Kasumi-1 (cell line): ENCODE data around the gene BATF3.

ENCODE experiments used
- DNase-seq, 2 experiments: peaks; one replicate each; lab custom pipeline; 2025; lab: John Stamatoyannopoulos, UW

The BATF3 gene

GRCh38 chr1:212684521-212685090 is 15.0 kb downstream of the BATF3 start:
- no peak for DNase-seq

DNA sequence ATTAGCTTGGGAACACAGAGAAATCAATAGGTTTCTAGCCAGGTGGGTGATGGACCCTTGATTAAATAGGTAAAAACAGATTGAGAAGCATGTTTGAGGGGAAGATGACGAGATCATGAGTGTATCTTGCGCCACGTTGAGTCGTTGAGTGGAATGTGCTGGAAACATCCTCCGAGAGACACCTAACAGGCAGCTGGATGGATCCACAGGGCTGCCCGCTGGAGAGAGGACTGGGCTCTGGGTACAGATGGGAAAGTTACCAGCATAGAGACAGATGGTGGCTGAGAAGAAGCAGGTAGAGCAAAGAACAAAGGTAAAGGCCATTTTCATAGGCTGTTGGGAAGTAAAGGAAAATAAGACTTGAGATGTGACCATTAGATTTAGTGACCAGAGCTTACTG is 15.6 kb downstream of the BATF3 start:
- no peak for DNase-seq

GRCh38 chr1:212683357-212683722 is 16.3 kb downstream of the BATF3 start:
- peak; percentile 21 to 39 for DNase-seq

DNA sequence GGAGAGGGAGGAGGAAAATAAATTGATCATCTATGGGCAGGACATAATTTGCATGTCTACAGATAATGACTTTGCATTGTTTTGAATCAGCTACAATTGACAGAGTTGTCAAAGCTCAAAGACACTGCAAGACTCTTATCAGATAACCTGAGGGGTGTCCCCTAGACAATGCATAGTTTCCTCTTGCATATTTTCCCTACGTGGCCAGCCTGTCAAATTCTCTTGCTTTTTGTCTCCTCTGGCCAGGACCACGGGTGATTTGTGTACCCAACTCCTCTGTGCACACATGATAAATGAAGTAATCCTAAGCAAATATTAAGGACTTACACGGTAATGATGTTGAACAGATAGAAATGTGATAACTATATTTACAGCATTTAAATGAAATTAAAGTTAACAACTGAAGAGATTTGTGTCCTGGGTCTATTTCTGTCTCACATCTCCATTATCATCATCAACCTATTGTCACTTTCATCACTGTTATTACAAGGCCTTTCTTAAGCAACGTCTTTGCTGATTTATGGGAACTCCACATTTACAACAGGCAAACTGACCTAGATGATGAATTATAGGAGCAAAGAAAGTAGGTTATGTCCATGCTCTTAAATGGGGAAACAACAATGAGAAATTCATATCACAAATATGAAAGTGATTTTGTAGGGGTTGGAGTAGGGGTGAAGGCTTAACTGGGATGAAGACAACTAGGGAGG is 18.8 kb downstream of the BATF3 start:
- DNase-seq, result no peak

GRCh38 chr1:212678456-212679410 is 20.9 kb downstream of the BATF3 start:
- no peak for DNase-seq

GRCh38 chr1:212677573-212677972 is 22.1 kb downstream of the BATF3 start:
- DNase-seq, result no peak

DNA sequence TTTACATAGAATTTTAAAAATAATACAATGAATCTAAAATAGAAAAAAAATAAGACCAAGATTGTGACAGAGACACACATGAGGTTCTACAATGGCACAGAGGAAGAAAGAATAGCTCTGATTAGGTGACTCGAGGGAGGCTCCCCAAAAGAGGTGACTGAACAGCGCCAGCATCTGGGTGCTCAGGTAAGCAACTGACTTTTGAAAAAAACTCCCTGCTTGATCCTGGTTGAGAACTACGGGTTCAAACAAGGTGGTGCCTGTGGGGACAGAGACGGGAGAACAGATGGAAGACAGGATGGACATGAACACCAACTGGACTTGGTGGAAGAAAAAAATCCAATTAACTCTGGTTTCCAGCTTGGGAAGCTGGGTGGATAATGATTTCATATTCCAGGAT is 22.5 kb downstream of the BATF3 start:
- DNase-seq, result no peak

GRCh38 chr1:212675675-212676074 is 24.0 kb downstream of the BATF3 start:
- no peak for DNase-seq

DNA sequence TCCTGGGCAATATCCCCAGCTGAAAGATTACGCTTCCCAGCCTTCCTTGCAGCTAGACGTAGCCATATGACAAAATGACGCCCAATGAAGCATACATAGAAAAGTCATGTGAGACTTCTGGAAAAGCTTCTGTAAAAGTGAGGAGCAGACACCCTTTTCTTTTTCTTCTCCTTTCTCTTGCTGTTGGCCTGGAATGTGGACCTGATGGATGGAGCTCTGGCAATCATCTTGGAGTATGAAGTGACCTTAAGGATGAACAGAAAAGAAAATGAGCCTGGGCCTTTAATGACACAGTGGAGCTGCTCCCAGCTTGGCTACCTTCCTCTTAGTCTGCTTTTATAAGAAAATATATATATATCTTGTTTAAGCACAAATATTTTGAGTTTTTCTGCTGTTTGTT is 24.8 kb downstream of the BATF3 start:
- DNase-seq, result no peak

GRCh38 chr1:212671342-212672031 is 28.2 kb downstream of the BATF3 start:
- peak; percentile 94 for DNase-seq

DNA sequence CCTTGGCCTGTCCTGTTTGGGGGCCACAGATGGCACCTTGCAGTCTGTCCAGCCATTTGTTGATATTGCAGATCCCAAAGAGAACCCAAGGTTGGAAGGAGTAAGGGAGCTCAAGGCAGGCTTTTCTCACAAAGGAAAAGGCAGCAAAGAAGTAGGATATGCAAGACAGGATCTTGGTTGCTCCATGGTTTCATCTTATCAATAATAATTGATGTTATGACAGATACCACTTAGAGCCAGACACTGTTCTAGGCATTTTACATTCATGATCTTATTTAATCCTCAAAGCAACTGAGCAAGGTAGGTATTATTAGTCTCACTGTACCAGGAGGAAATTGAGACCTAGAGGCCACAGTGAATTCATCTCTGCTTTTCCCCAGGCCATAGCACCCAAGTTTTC is 28.8 kb downstream of the BATF3 start:
- DNase-seq, result no peak

GRCh38 chr1:212670301-212670700 is 29.3 kb downstream of the BATF3 start:
- DNase-seq, result no peak

DNA sequence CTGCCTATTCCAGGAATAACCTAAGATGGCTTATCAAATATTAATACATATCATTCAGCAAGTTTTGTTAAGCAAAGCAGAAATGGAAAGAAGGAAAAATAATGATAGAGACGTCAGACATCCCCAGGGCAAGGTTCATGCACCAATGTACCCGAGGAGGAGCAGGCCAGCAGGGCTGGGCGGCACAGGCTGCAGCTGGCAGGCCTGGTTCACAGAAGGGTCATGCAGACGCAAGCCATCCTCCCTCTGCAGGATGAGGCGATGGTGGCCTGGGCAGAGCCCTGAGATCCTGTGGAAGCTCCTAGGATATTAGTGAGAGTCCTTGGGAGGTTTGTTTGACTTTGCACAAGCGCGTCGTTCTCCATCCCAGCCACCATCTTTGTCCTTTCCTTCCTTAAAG is 30.0 kb downstream of the BATF3 start:
- DNase-seq, result no peak

GRCh38 chr1:212669102-212669501 is 30.5 kb downstream of the BATF3 start:
- DNase-seq, result peak; percentile 57 to 61

DNA sequence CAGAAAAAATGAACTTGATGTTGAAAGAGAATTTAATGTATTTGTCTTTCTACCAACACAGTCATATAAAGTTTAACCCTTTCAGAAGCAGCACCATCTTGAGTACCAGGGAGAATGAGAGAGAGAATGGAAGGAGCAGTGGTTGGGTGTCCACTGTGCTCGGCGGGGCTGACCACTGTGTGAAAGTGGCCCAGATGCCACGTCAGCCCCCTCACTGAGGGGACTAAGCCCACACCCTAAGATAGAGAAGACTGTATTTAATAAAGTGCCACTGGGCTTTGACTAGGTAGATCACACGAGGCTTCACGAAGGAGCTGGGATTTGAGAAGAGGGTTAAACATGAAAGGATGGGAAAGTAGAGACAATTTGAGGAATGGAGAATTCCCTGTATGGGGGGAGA is 31.2 kb downstream of the BATF3 start:
- no peak for DNase-seq

DNA sequence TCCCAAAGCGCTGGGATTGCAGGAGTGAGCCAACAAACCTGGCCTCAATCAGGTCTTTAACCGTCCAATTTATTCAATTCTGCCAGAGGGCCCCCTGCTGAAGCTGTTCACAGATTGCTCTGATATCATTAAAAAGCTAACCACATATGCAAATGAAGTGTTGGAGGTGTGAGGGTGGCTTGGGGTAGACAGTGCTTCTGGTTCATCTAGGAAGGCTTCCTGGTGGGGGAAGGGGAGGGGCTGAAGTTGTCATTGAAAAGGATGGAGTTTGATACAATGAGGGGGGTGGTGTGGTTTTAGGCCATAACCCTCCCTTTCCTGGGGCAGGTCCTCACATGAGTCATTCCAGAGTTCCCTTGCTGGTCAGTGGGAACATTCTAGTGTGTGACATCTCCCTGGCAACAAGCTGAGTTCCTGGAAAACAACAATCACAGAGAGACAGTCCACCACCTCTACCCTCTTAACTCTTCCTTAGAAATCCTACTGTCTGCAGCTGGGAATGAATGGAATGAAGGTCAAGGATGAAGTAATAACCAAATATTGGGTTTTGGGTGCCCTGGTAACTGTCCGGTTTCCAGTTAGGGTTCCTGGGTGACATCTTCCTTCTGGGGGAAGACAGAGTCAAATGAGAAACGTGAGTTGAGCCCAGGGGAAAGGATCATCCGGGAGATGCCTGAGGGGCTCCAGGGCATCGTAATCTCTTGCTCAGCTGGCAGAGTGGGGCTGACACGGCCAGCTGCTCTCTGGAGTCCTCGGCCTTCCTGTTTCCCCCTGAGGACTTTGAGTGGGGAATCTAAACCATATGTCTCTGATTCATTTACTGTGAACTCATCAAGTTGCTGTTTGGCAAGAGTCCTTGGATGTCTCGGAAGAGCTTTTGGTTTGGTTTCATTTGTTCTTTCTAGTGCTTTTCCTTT is 32.2 kb downstream of the BATF3 start:
- no peak for DNase-seq

GRCh38 chr1:212666116-212666775 is 33.4 kb downstream of the BATF3 start:
- no peak for DNase-seq

DNA sequence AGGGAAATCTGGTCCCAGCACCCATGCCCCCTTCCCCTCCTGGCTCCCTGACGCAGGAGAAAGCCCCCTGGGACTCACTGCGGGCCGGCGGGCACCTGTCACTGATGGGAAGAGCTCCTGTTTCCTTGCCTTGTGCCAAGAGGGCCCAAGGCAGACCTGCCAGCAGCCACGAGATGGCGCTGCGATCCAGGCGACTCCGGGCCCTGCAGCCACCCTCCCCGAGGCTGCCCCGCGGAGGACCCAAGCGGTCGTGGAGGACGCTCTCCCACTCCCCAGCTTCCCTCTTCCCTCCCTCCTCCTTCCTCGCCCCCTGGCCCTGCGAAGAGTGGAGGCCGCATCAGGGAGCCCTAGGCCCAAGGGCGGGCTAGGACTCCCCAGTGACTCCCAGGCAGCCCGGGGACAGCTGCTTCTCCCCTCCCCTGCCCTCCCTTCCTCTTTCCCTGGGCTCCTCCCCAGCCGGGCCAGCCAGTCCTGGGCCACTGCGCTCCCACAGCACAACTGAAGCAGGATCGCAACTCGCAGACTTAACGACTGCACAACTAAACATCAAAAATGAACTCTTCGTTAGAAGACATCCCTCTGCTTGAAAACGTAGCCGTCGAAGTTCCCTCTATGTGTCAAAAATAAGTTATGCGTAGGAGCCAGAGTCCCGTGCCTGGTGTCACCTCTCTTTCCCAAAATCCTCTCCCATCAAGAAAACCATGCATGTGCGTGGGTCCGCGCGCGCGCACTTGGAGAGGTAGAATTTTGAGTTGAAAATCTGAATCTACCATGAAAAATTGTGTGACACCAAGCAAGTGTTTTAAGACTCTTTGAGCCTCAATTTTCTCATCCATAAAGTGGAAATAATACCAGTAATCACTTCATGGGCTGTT is 34.2 kb downstream of the BATF3 start:
- peak; percentile 72 to 78 for DNase-seq

DNA sequence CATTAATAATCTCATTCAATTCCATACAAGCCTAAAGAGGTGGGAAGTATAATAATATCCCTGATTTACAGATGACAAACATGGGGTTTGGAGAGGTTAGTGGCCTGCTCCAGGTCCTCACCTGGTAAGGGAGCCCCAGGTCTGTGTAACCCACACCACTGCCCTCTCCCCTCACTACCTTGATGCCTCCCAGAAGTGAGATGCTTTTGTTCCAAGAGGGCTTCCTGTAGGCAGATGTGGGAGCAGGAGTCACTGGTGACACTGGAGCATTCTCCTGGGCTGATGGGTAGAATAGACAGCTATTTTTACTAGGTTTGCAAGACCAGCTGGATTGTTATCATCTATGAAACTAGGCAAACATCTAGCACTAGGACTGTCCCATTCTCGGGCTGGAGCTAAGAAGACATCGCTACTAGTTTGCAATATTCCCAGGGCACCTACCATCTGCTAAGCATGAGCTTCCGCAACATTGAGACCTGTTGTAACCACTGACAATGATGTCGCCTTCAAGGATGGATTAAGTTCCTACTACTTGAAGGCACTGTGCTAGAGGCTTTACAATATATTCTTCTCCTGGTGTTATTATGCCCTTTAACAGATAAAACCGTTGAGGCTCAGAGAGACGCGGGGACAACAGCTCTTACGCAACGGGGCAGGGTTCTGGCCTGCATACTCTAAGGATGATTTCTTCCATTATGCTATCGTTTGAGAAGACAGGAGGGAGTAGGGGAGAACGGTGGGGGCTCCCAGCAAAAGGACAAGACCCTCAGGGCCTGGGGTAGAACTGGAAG is 35.0 kb downstream of the BATF3 start:
- no peak for DNase-seq
